GM21390 (cell line): ENCODE data around the gene ENTR1.

Experiments used
- ATAC-seq: cut with Tn5 transposase; IDR thresholded peaks from one replicate; pipeline ENCODE4 v1.9.1; 2021; ENCODE audit not compliant: unreplicated experiment

Gene ENTR1

GRCh38 chr9:136410500-136411287, at the start of gene ENTR1, which contains the start of gene PMPCA:
TSS of gene ENTR1 (minus strand) at chr9:136410614. CDS start at chr9:136410397, 217 bp downstream.
TSS of gene PMPCA (plus strand) at chr9:136410658. CDS start at chr9:136410669, 11 bp downstream.
- ATAC-seq, result peak; percentile 72

GRCh38 chr9:136459425-136459824, 49.0 kb upstream of the ENTR1 start:
- ATAC-seq, result no peak

- no peak for ATAC-seq
Observed at GRCh38 chr9:136457326-136457725, 46.9 kb upstream of the ENTR1 start.

- ATAC-seq, result no peak
Observed at GRCh38 chr9:136456258-136456657, 45.8 kb upstream of the ENTR1 start.

GRCh38 chr9:136455043-136456002, 44.9 kb upstream of the ENTR1 start:
- ATAC-seq, result no peak

GRCh38 chr9:136454026-136454796, 43.8 kb upstream of the ENTR1 start:
- no peak for ATAC-seq

- ATAC-seq, result no peak
Observed at GRCh38 chr9:136453326-136453725, 42.9 kb upstream of the ENTR1 start.

- no peak for ATAC-seq
Observed at GRCh38 chr9:136451221-136451877, 40.9 kb upstream of the ENTR1 start.

- ATAC-seq, result no peak
Observed at GRCh38 chr9:136448655-136449054, 38.2 kb upstream of the ENTR1 start.

- ATAC-seq, result no peak
Observed at GRCh38 chr9:136447173-136447778, 36.9 kb upstream of the ENTR1 start.

- no peak for ATAC-seq
Observed at GRCh38 chr9:136445799-136446198, 35.4 kb upstream of the ENTR1 start.

- no peak for ATAC-seq
Observed at GRCh38 chr9:136444102-136444501, 33.7 kb upstream of the ENTR1 start.

- ATAC-seq, result no peak
Observed at GRCh38 chr9:136443687-136444086, 33.3 kb upstream of the ENTR1 start.

GRCh38 chr9:136443087-136443486, 32.7 kb upstream of the ENTR1 start:
- ATAC-seq, result no peak

GRCh38 chr9:136442265-136442664, 31.9 kb upstream of the ENTR1 start:
- no peak for ATAC-seq

- ATAC-seq, result no peak
Observed at GRCh38 chr9:136441681-136442245, 31.3 kb upstream of the ENTR1 start.

- ATAC-seq, result no peak
Observed at GRCh38 chr9:136441191-136441680, 30.8 kb upstream of the ENTR1 start.

GRCh38 chr9:136439481-136440408, 29.3 kb upstream of the ENTR1 start, which contains the start of gene INPP5E:
TSS of gene INPP5E (minus strand) at chr9:136439845. CDS start at chr9:136439419, 426 bp downstream.
- peak; percentile 60 for ATAC-seq
